CD4-positive, alpha-beta T cell treated with Interleukin-6 for 4 hours (primary cell): ENCODE results near the gene PIWIL1.

Experiments used
- DNase-seq: peaks from one replicate; pipeline ENCODE4 v3.0.0-alpha.2; 2020; ENCODE audit warnings: mixed read lengths

The PIWIL1 gene

GRCh38 chr12:130382818-130383217 lies 45.1 kb downstream of the PIWIL1 start:
- DNase-seq, result no peak

- DNase-seq, result no peak
These were observed 46.5 kb downstream of the PIWIL1 start for GRCh38 chr12:130384234-130384633.

- no peak for DNase-seq
These were observed 47.5 kb downstream of the PIWIL1 start for GRCh38 chr12:130385193-130385592.

GRCh38 chr12:130391186-130391585 lies 53.5 kb downstream of the PIWIL1 start:
- no peak for DNase-seq

GRCh38 chr12:130394906-130395305 lies 57.2 kb downstream of the PIWIL1 start:
- no peak for DNase-seq

GRCh38 chr12:130396667-130397066 lies 59.0 kb downstream of the PIWIL1 start:
- no peak for DNase-seq

- no peak for DNase-seq
These were observed 60.6 kb downstream of the PIWIL1 start for GRCh38 chr12:130398100-130398848.

GRCh38 chr12:130401703-130402102 lies 64.0 kb downstream of the PIWIL1 start:
- DNase-seq, result no peak

GRCh38 chr12:130405332-130405731 lies 67.6 kb downstream of the PIWIL1 start:
- no peak for DNase-seq

- DNase-seq, result no peak
These were observed 74.7 kb downstream of the PIWIL1 start for GRCh38 chr12:130412384-130412783.

- DNase-seq, result no peak
These were observed 76.2 kb downstream of the PIWIL1 start for GRCh38 chr12:130413909-130414308.

- no peak for DNase-seq
These were observed 76.7 kb downstream of the PIWIL1 start for GRCh38 chr12:130414381-130414780.

GRCh38 chr12:130418251-130418650 lies 80.6 kb downstream of the PIWIL1 start:
- DNase-seq, result no peak

- no peak for DNase-seq
These were observed 81.4 kb downstream of the PIWIL1 start for GRCh38 chr12:130419116-130419515.

- DNase-seq, result no peak
These were observed 82.4 kb downstream of the PIWIL1 start for GRCh38 chr12:130420071-130420470.

GRCh38 chr12:130421896-130422295 lies 84.2 kb downstream of the PIWIL1 start:
- DNase-seq, result no peak
